Activated CD4-positive, alpha-beta T cell treated with anti-CD3 and anti-CD28 coated beads, Interleukin-2, amount 10 ng/mL, durations not matched to agents 7 days and 5 days (primary cell): ENCODE data around the gene METTL5. TPM values are rescaled to one million over a fixed set of nuclear protein-coding genes. Genes with fewer than 3 reads are reported as not detected.

Experiments used
- CTCF ChIA-PET: fragments of 350-600 bp; sonication (Branson Sonifier 250); formaldehyde crosslinking; loops from one replicate; lab custom pipeline; 2021; ENCODE audit warnings: antibody characterized with exemption; lab: Charles Lee
- POLR2A ChIA-PET: fragments of 350-600 bp; sonication (Branson Sonifier 250); formaldehyde crosslinking; loops from one replicate; lab custom pipeline; 2021; ENCODE audit warnings: antibody characterized with exemption; lab: Charles Lee
- DNase-seq: peaks from one replicate; pipeline ENCODE4 v3.0.0-alpha.2; 2020
- H3K27ac Mint-ChIP-seq: one replicate; pipeline ENCODE4 v1.8.0; 2021; ENCODE audit warnings: mild to moderate bottlenecking, moderate library complexity, mixed read lengths
- H3K27me3 Mint-ChIP-seq: one replicate; pipeline ENCODE4 v1.8.0; 2021; ENCODE audit warnings: mixed read lengths
- H3K36me3 Mint-ChIP-seq: one replicate; pipeline ENCODE4 v1.8.0; 2021; ENCODE audit warnings: low read depth, mixed read lengths
- H3K4me1 Mint-ChIP-seq: one replicate; pipeline ENCODE4 v1.8.0; 2021; ENCODE audit warnings: mixed read lengths
- H3K4me3 Mint-ChIP-seq: one replicate; pipeline ENCODE4 v1.8.0; 2021; ENCODE audit warnings: mild to moderate bottlenecking, moderate library complexity, mixed read lengths
- H3K9me3 Mint-ChIP-seq: one replicate; pipeline ENCODE4 v1.8.0; 2021; ENCODE audit warnings: mixed read lengths
- total RNA-seq, 2 experiments: library from RNA; stranded (reverse); gene quantifications; one replicate each; pipeline ENCODE4 v1.2.3, GENCODE V29; 2021

Gene METTL5
- total RNA-seq, 2 experiments from 2014 or later = 53.3 to 61.6 TPM

DNA sequence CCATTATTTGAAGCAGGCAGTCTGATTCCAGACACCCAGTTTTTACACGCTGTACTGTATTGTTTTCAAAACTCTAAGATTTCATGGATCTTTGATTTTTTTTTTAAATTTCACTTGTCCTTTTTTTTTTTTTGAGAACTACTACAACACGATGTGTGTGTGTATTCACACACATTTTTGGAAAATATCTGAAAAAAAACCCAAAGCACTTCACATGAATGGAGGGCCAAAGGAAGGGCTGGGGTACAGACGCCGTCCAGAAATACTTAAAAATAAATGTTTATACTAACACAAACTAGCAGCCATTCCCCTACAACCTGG is 26.3 kb downstream of the METTL5 start:
- peak overlapping the region; percentile 91 for H3K27ac Mint-ChIP-seq
- H3K4me3 Mint-ChIP-seq = peak overlapping the region; percentile 83
- ChIA-PET POLR2A (interaction anchor here (0.8 kb wide), 1 partner anchor 30 kb away, joined by 4 read pairs; no protein-coding TSS in a partner anchor), CTCF (interaction anchor here (0.5 to 1.0 kb wide), 3 partner anchors 27 to 277 kb away, joined by 3 to 5 read pairs (median 4); partner anchors contain the start of gene METTL5)
- peaks cover 15% of the 10 kb centered on the region for H3K36me3 Mint-ChIP-seq
- H3K9me3 Mint-ChIP-seq = no peaks in the 10 kb centered on the region
- H3K27me3 Mint-ChIP-seq = peaks cover 5% of the 10 kb centered on the region
- DNase-seq = no peak
- H3K4me1 Mint-ChIP-seq = peaks cover 35% of the 10 kb centered on the region

GRCh38 chr2:169797601-169798000 is 27.1 kb downstream of the METTL5 start:
- Mint-ChIP-seq H3K4me3 (peak overlapping the region; percentile 21), H3K27ac (peak overlapping the region; percentile 47), H3K27me3 (peaks cover 5% of the 10 kb centered on the region), H3K9me3 (no peaks in the 10 kb centered on the region), H3K4me1 (peaks cover 32% of the 10 kb centered on the region), H3K36me3 (peaks cover 13% of the 10 kb centered on the region)
- DNase-seq = no peak
- CTCF ChIA-PET = no interaction called here
- POLR2A ChIA-PET = no interaction called here

DNA sequence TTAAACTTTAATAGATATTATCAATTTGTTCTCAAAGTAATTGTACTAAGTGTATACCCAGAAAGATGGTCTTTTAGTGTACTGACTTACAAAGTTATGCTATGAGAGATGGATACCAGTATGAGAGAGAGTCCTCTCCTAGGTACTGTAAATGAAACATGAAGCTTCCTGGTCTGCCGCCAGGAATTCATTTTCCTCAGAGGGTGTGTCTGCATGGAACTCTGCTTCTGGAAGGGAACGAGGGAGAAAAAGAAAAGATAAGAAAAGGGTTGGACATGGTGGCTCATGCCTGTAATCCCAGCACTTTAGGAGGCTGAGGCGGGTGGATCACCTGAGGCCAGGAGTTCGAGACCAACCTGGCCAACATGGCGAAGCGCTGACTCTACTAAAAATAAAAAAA is 28.3 kb downstream of the METTL5 start:
- Mint-ChIP-seq H3K4me1 (peaks cover 23% of the 10 kb centered on the region), H3K36me3 (peaks cover 6% of the 10 kb centered on the region), H3K27me3 (peaks cover 9% of the 10 kb centered on the region), H3K27ac (no peak overlapping the region), H3K9me3 (no peaks in the 10 kb centered on the region), H3K4me3 (no peak overlapping the region)
- no peak for DNase-seq
- ChIA-PET CTCF (no interaction called here), POLR2A (no interaction called here)

GRCh38 chr2:169795181-169795580 is 29.5 kb downstream of the METTL5 start:
- Mint-ChIP-seq H3K9me3 (no peaks in the 10 kb centered on the region), H3K27me3 (peaks cover 9% of the 10 kb centered on the region), H3K4me3 (no peak overlapping the region), H3K27ac (no peak overlapping the region), H3K36me3 (peaks cover 1% of the 10 kb centered on the region), H3K4me1 (peaks cover 17% of the 10 kb centered on the region)
- no peak for DNase-seq
- CTCF ChIA-PET = interaction anchor here (0.7 to 1.4 kb wide), 8 partner anchors 9 to 222 kb away, joined by 3 to 7 read pairs (median 4); partner anchors contain the start of gene METTL5
- POLR2A ChIA-PET = no interaction called here

- no peak overlapping the region for H3K4me3 Mint-ChIP-seq
- H3K27me3 Mint-ChIP-seq = peaks cover 24% of the 10 kb centered on the region
- POLR2A ChIA-PET = no interaction called here
- no peak overlapping the region for H3K27ac Mint-ChIP-seq
- CTCF ChIA-PET = interaction anchor here (0.6 to 1.6 kb wide), 3 partner anchors 8 to 20 kb away, joined by 3 to 6 read pairs (median 4); no protein-coding TSS in a partner anchor
- peaks cover 7% of the 10 kb centered on the region for H3K4me1 Mint-ChIP-seq
- no peak for DNase-seq
- no peaks in the 10 kb centered on the region for H3K36me3 Mint-ChIP-seq
- H3K9me3 Mint-ChIP-seq = no peaks in the 10 kb centered on the region
Measured at GRCh38 chr2:169790581-169790980, 34.1 kb downstream of the METTL5 start.

GRCh38 chr2:169782513-169782912 is 42.2 kb downstream of the METTL5 start:
- no peak for DNase-seq
- ChIA-PET POLR2A (interaction anchor here (0.6 kb wide), 1 partner anchor 1383 kb away, joined by 3 read pairs; no protein-coding TSS in a partner anchor), CTCF (interaction anchor here (0.6 to 1.5 kb wide), 3 partner anchors 8 to 12 kb away, joined by 3 to 5 read pairs (median 4); no protein-coding TSS in a partner anchor)
- Mint-ChIP-seq H3K27ac (no peak overlapping the region), H3K9me3 (no peaks in the 10 kb centered on the region), H3K4me3 (no peak overlapping the region), H3K36me3 (no peaks in the 10 kb centered on the region), H3K4me1 (peaks cover 3% of the 10 kb centered on the region), H3K27me3 (peaks cover 3% of the 10 kb centered on the region)

- DNase-seq = no peak
- CTCF ChIA-PET = interaction anchor here (0.7 kb wide), 1 partner anchor 13 kb away, joined by 3 read pairs; no protein-coding TSS in a partner anchor
- Mint-ChIP-seq H3K4me3 (no peak overlapping the region), H3K9me3 (no peaks in the 10 kb centered on the region), H3K4me1 (peaks cover 3% of the 10 kb centered on the region), H3K27ac (no peak overlapping the region), H3K27me3 (peaks cover 3% of the 10 kb centered on the region), H3K36me3 (no peaks in the 10 kb centered on the region)
- POLR2A ChIA-PET = no interaction called here
Measured at GRCh38 chr2:169781249-169782013, 43.3 kb downstream of the METTL5 start.

- no peak overlapping the region for H3K4me3 Mint-ChIP-seq
- H3K4me1 Mint-ChIP-seq = peaks cover 5% of the 10 kb centered on the region
- POLR2A ChIA-PET = no interaction called here
- no peaks in the 10 kb centered on the region for H3K36me3 Mint-ChIP-seq
- peaks cover 3% of the 10 kb centered on the region for H3K27me3 Mint-ChIP-seq
- DNase-seq = no peak
- H3K27ac Mint-ChIP-seq = no peak overlapping the region
- no peaks in the 10 kb centered on the region for H3K9me3 Mint-ChIP-seq
- CTCF ChIA-PET = no interaction called here
Measured at GRCh38 chr2:169778446-169778845, 46.3 kb downstream of the METTL5 start.

- ChIA-PET CTCF (interaction anchor here (0.6 to 1.3 kb wide), 4 partner anchors 15 to 191 kb away, joined by 3 to 4 read pairs (median 3); no protein-coding TSS in a partner anchor), POLR2A (no interaction called here)
- Mint-ChIP-seq H3K27ac (no peak overlapping the region), H3K27me3 (no peaks in the 10 kb centered on the region), H3K9me3 (no peaks in the 10 kb centered on the region), H3K36me3 (no peaks in the 10 kb centered on the region), H3K4me1 (peaks cover 5% of the 10 kb centered on the region), H3K4me3 (no peak overlapping the region)
- DNase-seq = no peak
Measured at GRCh38 chr2:169776252-169776761, 48.4 kb downstream of the METTL5 start.

DNA sequence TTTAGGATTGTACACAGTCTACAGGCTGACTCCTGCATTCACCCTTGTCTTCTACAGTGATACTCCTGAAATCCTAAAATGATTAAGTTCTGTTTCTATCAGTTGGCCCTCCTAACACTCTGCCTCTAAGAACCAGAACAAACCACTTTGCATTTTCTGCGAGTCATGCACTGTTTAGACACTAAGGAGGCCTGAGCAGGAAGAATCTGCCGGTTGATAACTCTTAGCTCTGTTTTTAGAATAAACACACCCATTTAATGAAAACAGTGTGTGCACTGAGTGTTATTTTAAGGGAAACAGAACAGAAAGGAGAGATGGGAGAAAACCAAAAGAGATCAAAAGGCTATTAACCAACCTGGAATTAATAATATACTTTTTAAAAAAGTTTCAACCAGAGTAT is 48.9 kb downstream of the METTL5 start:
- no peaks in the 10 kb centered on the region for H3K9me3 Mint-ChIP-seq
- H3K27ac Mint-ChIP-seq = no peak overlapping the region
- ChIA-PET POLR2A (no interaction called here), CTCF (interaction anchor here (1.2 kb wide), 1 partner anchor 19 kb away, joined by 3 read pairs; no protein-coding TSS in a partner anchor)
- no peaks in the 10 kb centered on the region for H3K36me3 Mint-ChIP-seq
- DNase-seq = no peak
- peaks cover 5% of the 10 kb centered on the region for H3K4me1 Mint-ChIP-seq
- no peak overlapping the region for H3K4me3 Mint-ChIP-seq
- no peaks in the 10 kb centered on the region for H3K27me3 Mint-ChIP-seq

DNA sequence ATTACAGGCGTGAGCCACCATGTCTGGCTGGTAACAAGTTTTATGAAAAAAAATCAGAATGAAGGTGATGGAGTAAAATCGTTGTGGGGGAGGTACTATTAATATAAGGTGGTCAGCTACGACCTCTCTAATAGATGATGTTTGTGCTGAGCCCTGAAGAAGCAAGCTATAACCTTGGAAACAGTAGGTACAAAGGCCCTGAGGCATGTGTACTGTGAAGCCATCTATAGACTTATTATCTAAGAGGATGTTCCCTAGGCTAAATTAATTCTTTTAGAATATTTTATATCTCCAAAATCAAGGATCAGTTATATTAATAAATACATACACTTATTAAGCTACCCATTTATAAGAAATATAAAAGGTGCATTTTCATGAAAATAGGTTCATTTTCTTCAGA is 49.4 kb downstream of the METTL5 start:
- no peaks in the 10 kb centered on the region for H3K27me3 Mint-ChIP-seq
- CTCF ChIA-PET = interaction anchor here (1.2 kb wide), 1 partner anchor 20 kb away, joined by 3 read pairs; no protein-coding TSS in a partner anchor

DNA sequence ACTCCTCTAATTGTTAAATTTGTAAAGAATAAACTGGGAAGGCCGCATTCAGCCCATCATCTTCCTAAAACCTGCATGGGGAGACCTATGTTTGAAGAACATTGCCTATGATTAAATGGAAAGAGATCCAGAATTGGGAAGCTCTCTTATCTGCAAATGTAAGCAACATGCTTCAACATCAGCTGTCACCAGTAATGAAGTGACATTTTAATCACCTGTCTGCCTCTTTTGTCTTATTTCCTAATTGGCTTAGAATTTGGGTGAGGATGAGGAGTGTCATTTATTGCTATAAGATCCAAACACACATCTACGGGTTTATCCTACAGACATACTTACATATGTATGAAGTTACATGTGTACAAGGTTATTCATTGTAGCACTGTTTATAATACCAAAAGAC is 52.1 kb downstream of the METTL5 start:
- no peak for DNase-seq
- Mint-ChIP-seq H3K4me3 (no peak overlapping the region), H3K27me3 (peaks cover 5% of the 10 kb centered on the region), H3K4me1 (peaks cover 11% of the 10 kb centered on the region), H3K9me3 (no peaks in the 10 kb centered on the region), H3K36me3 (no peaks in the 10 kb centered on the region), H3K27ac (no peak overlapping the region)
- ChIA-PET CTCF (interaction anchor here (0.6 to 2.2 kb wide), 2 partner anchors 19 to 21 kb away, joined by 3 to 5 read pairs; no protein-coding TSS in a partner anchor), POLR2A (no interaction called here)

More for the DNA sequence above, 49.4 kb downstream of the METTL5 start:
- no peaks in the 10 kb centered on the region for H3K9me3 Mint-ChIP-seq
- H3K4me1 Mint-ChIP-seq = peaks cover 5% of the 10 kb centered on the region
- no peak for DNase-seq
- H3K27ac Mint-ChIP-seq = no peak overlapping the region
- no peak overlapping the region for H3K4me3 Mint-ChIP-seq
- POLR2A ChIA-PET = no interaction called here
- no peaks in the 10 kb centered on the region for H3K36me3 Mint-ChIP-seq

DNA sequence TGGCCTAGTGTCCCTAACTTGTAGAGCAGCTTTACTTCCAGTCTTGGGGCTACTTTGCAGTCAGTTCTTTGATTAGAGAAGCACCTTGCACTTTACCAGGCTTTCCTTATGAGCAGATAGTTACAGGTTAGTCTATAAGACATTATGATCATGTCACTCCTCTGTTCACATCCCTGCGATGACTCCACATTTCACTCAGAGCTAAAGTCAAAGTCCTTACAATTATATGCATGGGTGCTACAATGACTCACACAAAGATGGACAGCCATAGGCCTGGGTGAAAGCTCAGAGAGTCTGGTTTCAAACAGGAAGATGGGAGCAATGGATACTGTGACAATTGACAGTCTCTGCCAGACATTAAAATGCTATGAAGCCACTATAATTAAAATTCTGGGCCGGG is 53.1 kb downstream of the METTL5 start:
- no peak overlapping the region for H3K4me3 Mint-ChIP-seq
- peaks cover 18% of the 10 kb centered on the region for H3K4me1 Mint-ChIP-seq
- no peak overlapping the region for H3K27ac Mint-ChIP-seq
- H3K36me3 Mint-ChIP-seq = no peaks in the 10 kb centered on the region
- ChIA-PET POLR2A (no interaction called here), CTCF (interaction anchor here (0.9 to 2.2 kb wide), 2 partner anchors 22 to 52 kb away, joined by 3 to 5 read pairs; no protein-coding TSS in a partner anchor)
- DNase-seq = no peak
- no peaks in the 10 kb centered on the region for H3K9me3 Mint-ChIP-seq
- peaks cover 8% of the 10 kb centered on the region for H3K27me3 Mint-ChIP-seq
